Neural crest cell (in vitro differentiated cells): ENCODE results near the gene PAQR6. TPM values are rescaled to one million over a fixed set of nuclear protein-coding genes. Genes with fewer than 3 reads are reported as not detected.

Source experiments
- DNase-seq: peaks from one replicate; pipeline ENCODE4 v3.0.0; 2021; ENCODE audit warnings: low read depth, mixed read lengths, low spot score
- H3K27ac Mint-ChIP-seq: one replicate; pipeline ENCODE4 v1.8.0; 2021; ENCODE audit warnings: mild to moderate bottlenecking, mixed read lengths; ENCODE audit not compliant: unreplicated experiment
- H3K27me3 Mint-ChIP-seq: 2 replicates; pipeline ENCODE4 v1.8.0; 2021; ENCODE audit warnings: low read depth, mild to moderate bottlenecking, mixed read lengths
- H3K36me3 Mint-ChIP-seq: 2 replicates; pipeline ENCODE4 v1.8.0; 2021; ENCODE audit warnings: low read depth, mild to moderate bottlenecking, mixed read lengths
- H3K4me1 Mint-ChIP-seq: 2 replicates; pipeline ENCODE4 v1.8.0; 2021; ENCODE audit warnings: mixed read lengths
- H3K4me3 Mint-ChIP-seq: one replicate; pipeline ENCODE4 v1.8.0; 2021; ENCODE audit warnings: mild to moderate bottlenecking, mixed read lengths
- H3K9me3 Mint-ChIP-seq: 2 replicates; pipeline ENCODE4 v1.8.0; 2021; ENCODE audit warnings: mixed read lengths
- total RNA-seq: library from RNA; stranded (reverse); gene quantifications from 2 replicates; pipeline ENCODE4 v1.2.1, GENCODE V29; 2021
- TF ChIP-seq, protein P1 (sequence below): fragments of 200-600 bp; sonication (generic); conservative IDR thresholded peaks from 2 replicates; pipeline ENCODE4 v1.5.0; 2021; ENCODE audit warnings: antibody characterized with exemption, mild to moderate bottlenecking

The PAQR6 gene
- total RNA-seq, 1 donor from 2014 or later: 17.1 TPM

DNA sequence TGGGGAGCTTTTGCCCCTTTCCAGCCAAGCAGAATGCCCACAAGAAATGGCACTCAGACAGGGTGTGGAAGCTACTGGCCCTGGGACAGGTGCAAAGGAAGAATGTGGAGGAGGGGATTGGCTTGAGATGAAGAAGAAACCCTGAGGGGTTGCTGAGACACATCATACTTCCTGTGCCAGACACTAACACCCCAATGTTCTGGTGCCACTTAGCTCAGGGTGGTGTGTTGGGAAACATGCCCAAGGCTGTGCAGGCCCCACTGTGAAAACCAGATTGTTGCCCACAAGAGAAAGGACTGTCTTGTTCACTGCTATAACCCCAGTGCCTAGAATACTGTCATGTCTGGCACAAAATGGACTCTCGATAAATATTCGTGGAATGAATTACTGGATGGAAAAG is 9.9 kb upstream of the PAQR6 start:
- TF ChIP-seq, protein P1, sequence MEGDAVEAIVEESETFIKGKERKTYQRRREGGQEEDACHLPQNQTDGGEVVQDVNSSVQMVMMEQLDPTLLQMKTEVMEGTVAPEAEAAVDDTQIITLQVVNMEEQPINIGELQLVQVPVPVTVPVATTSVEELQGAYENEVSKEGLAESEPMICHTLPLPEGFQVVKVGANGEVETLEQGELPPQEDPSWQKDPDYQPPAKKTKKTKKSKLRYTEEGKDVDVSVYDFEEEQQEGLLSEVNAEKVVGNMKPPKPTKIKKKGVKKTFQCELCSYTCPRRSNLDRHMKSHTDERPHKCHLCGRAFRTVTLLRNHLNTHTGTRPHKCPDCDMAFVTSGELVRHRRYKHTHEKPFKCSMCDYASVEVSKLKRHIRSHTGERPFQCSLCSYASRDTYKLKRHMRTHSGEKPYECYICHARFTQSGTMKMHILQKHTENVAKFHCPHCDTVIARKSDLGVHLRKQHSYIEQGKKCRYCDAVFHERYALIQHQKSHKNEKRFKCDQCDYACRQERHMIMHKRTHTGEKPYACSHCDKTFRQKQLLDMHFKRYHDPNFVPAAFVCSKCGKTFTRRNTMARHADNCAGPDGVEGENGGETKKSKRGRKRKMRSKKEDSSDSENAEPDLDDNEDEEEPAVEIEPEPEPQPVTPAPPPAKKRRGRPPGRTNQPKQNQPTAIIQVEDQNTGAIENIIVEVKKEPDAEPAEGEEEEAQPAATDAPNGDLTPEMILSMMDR: no peak
- H3K27ac Mint-ChIP-seq: no peak overlapping the region

DNA sequence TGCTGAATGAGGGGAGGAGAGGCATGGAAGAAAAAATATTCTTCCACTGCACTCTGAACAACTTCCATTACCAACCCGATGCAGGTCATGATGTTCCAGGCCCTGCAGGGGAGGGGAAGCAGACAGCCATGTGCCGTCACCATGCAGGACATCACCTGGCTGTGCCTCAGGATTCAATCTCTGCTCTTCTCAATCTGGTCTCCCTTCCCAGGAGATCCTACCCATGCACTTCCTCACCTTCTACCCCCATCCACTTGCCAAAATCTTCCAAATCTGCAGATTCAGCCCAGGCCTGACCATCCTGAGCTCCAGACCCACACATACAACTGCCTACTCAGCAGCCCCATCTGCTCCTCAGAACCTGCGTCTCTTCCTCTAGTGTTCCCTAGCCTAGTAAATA is 5.8 kb upstream of the PAQR6 start:
- H3K27ac Mint-ChIP-seq: no peak overlapping the region
- TF ChIP-seq, protein P1: no peak
- peaks cover 15% of the 10 kb centered on the region for H3K36me3 Mint-ChIP-seq
- no peak overlapping the region for H3K4me3 Mint-ChIP-seq
- DNase-seq: no peak
- no peaks in the 10 kb centered on the region for H3K9me3 Mint-ChIP-seq
- H3K4me1 Mint-ChIP-seq: peaks cover 14% of the 10 kb centered on the region
- H3K27me3 Mint-ChIP-seq: no peaks in the 10 kb centered on the region

More for the DNA sequence above, 9.9 kb upstream of the PAQR6 start:
- Mint-ChIP-seq H3K4me1 (peaks cover 11% of the 10 kb centered on the region), H3K9me3 (no peaks in the 10 kb centered on the region), H3K36me3 (peaks cover 25% of the 10 kb centered on the region), H3K27me3 (no peaks in the 10 kb centered on the region), H3K4me3 (no peak overlapping the region)
- DNase-seq: no peak

DNA sequence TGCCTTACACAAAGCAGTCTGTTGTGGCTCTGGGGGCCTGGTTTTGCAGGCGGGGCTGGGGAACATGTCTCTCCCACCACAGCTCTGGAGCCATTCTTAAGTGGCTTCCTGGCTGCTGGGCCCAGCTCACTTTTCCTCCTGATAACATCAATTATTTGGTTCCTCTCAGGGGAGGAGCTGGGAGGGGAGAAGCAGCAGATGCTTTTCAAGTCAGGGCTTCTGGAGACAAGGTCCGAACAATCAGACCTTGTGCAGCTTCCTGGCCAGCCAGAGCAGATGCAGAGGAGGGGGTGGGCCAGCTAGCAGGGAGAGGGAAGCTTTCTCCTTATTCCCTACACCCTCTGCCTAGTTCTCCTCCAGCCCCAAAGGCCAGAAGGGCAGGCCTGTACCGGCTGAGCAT is 3.7 kb upstream of the PAQR6 start:
- no peak for DNase-seq
- Mint-ChIP-seq H3K4me1 (peaks cover 23% of the 10 kb centered on the region), H3K27me3 (peaks cover 6% of the 10 kb centered on the region), H3K4me3 (peak overlapping the region; percentile 23), H3K9me3 (no peaks in the 10 kb centered on the region), H3K36me3 (peaks cover 14% of the 10 kb centered on the region), H3K27ac (peak overlapping the region; percentile 81)
- TF ChIP-seq, protein P1: no peak

DNA sequence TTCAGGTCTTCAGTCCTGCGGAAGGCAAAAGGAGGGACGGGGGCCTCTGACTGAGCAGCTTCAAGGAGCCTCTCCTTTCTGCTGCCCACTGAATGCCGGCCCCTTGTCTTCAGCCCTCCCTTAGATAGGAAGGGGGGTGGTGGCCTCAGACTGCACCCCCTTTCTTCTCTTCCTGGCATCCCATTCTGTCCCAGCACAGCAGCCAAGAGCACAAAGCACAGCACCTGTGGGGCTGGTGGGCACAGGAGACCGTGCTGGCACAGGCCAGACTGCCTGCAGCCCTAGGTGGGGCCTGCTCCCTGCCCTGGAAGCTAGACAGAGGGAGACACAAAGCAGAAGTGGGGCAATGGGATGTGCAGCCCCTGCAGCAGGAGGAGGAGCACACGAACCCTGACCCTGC is 1.7 kb upstream of the PAQR6 start:
- Mint-ChIP-seq H3K4me1 (peaks cover 28% of the 10 kb centered on the region), H3K27me3 (peaks cover 16% of the 10 kb centered on the region), H3K4me3 (peak overlapping the region; percentile 72), H3K9me3 (no peaks in the 10 kb centered on the region), H3K36me3 (peaks cover 13% of the 10 kb centered on the region), H3K27ac (no peak overlapping the region)
- TF ChIP-seq, protein P1: no peak
- no peak for DNase-seq

DNA sequence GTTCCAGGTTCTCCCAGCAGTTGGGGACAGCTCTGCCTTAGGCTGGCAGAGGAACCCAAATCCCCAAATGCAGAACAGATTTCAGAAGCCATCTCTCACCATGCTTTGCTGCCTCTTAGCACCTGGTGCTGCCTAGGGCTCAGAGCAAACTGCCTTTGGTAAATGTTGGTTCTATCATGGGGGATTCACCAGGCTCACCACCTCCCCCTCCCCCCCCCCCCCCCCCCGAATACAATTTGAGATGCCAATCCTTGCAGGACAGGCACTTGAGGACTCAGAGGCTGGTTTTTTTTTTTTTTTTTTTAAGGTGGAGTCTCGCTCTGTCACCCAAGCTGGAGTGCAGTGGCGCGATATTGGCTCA is 447 bp upstream of the PAQR6 start:
- H3K9me3 Mint-ChIP-seq: no peaks in the 10 kb centered on the region
- peaks cover 21% of the 10 kb centered on the region for H3K27me3 Mint-ChIP-seq
- peak overlapping the region; percentile 54 for H3K4me3 Mint-ChIP-seq
- peak overlapping the region; percentile 86 for H3K27ac Mint-ChIP-seq
- peaks cover 4% of the 10 kb centered on the region for H3K36me3 Mint-ChIP-seq
- no peak for DNase-seq
- peaks cover 28% of the 10 kb centered on the region for H3K4me1 Mint-ChIP-seq
- TF ChIP-seq, protein P1: no peak
